ENCODE measurements around the gene MREG. TPM values are rescaled to one million over a fixed set of nuclear protein-coding genes. Genes with fewer than 3 reads are reported as not detected.

Gene MREG
- total RNA-seq, 6 donors from 2014 or later: 15.4 to 22.6 (median 19.4) TPM

DNA sequence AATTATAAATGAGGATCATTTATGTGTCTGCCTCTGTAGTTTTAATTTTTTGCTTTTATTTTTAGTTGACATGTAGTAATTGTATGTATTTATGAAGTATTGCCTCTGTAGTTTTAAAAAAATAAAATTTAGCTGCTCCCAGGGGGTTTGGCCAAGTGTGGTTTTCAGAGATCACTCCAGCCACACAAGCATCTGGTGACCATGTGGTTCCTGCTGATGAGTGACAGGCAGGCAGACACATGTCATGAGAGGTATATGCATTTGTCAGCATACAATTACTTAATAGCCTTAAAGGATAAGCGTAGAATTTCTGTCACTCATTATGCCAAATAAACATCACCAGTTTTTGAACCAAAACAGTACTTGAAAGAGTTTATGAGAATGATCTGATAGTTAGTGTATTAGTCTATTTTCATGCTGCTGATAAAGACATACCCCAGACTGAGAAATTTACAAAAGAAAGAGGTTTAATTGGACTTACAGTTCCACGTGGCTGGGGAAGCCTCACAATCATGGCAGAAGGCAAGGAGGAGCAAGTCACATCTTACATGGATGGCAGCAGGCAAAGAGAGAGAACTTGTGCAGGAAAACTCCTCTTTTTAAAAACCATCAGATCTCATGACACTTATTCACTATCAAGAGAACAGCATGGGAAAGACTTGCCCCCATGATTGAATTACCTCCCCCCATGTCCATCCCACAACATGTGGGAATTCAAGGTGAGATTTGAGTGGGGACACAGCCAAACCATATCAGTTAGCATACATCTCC, 29.6 kb downstream of the MREG start:
- H3K9me3 ChIP-seq: no peaks in the 10 kb centered on the region
- H3K4me1 ChIP-seq: peaks cover 0 to 10% (median 1%) of the 10 kb centered on the region in 4 donors
- WGBS, 2 donors: 67 to 79% methylated on average over 2 of the region's 2 CpGs
- ATAC-seq (ENCODE audit: low FRiP score in 2 of 2) (no peak), DNase-seq (no peak)
- H3K36me3 ChIP-seq: no peaks in the 10 kb centered on the region
- no peak for TF ChIP-seq CTCF (IDR thresholded peaks at IDR 0.05)
- TF ChIP-seq EP300 (IDR thresholded peaks at IDR 0.05): no peak
- TF ChIP-seq POLR2AphosphoS5 (IDR thresholded peaks at IDR 0.05): no peak
- no peak for TF ChIP-seq POLR2A (IDR thresholded peaks at IDR 0.05)
- no peak overlapping the region for H3K4me3 ChIP-seq
- H3K27me3 ChIP-seq: no peaks in the 10 kb centered on the region
- no peak overlapping the region for H3K27ac ChIP-seq

DNA sequence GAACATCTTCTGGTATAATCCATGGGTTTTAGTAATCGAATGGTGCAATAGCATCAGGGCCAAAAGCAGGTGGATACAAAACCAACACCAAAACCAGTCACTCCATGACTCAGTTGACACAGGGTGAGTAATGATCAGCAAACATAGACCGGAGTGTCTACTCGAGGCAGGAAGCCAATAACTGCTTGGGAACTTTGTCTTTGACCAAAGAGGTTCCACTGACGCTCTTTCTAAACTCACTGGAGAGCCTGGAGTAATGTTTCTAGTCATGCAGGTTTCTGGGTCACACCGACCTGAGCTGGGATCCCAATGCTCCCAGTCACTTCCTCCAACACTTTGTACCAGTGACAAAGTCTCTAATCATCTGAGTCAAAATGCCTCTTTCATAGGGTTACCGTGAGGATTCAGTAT, 30.9 kb downstream of the MREG start:
- TF ChIP-seq CTCF (IDR thresholded peaks at IDR 0.05) (no peak), POLR2AphosphoS5 (IDR thresholded peaks at IDR 0.05) (peak; percentile 11 to 29), POLR2A (IDR thresholded peaks at IDR 0.05) (no peak), EP300 (IDR thresholded peaks at IDR 0.05) (peak in 1 of 4 donors; percentile 78)
- Histone ChIP-seq H3K4me1 (peaks cover 0 to 10% (median 1%) of the 10 kb centered on the region in 4 donors), H3K9me3 (no peaks in the 10 kb centered on the region), H3K27me3 (no peaks in the 10 kb centered on the region), H3K27ac (peak overlapping the region in 2 of 4 donors; percentile 7 to 46), H3K4me3 (no peak overlapping the region), H3K36me3 (no peaks in the 10 kb centered on the region)
- DNase-seq: peak in 1 of 2 donors; percentile 79
- 66 to 69% methylated on average over 6 of the region's 6 CpGs for WGBS, 2 donors
- peak in 1 of 2 donors; percentile 90 for ATAC-seq (ENCODE audit: low FRiP score in 2 of 2)

GRCh38 chr2:215981115-215981514, 32.2 kb downstream of the MREG start:
- no peaks in the 10 kb centered on the region for H3K9me3 ChIP-seq
- H3K4me3 ChIP-seq: no peak overlapping the region
- 80 to 85% methylated on average over 7 of the region's 7 CpGs for WGBS, 2 donors
- TF ChIP-seq POLR2AphosphoS5 (IDR thresholded peaks at IDR 0.05): no peak
- TF ChIP-seq CTCF (IDR thresholded peaks at IDR 0.05): no peak
- no peak for TF ChIP-seq EP300 (IDR thresholded peaks at IDR 0.05)
- no peak for TF ChIP-seq POLR2A (IDR thresholded peaks at IDR 0.05)
- ATAC-seq (ENCODE audit: low FRiP score in 2 of 2) (no peak), DNase-seq (no peak)
- no peaks in the 10 kb centered on the region for H3K36me3 ChIP-seq
- no peaks in the 10 kb centered on the region for H3K27me3 ChIP-seq
- H3K4me1 ChIP-seq: peaks cover 0 to 10% (median 1%) of the 10 kb centered on the region in 4 donors
- H3K27ac ChIP-seq: no peak overlapping the region

DNA sequence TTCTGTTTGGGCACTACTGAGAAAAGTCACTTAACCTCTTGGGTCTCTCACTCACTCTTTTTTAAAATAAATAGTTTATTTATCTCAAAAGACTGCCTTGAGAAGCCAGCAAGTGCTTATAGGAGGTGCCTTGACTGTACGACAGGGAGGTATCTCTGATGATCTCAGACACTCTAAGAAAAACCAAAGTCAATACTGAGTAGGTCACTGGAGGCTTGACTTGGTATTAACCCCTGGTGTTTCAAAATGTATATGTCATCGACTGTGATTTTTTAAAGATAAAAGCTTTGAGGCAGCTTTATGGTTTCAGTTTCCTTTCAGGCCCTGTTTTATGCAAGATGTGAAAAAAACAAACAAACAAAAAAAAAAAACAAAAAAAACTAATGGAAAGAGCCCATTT, 33.7 kb downstream of the MREG start:
- no peak for ATAC-seq (ENCODE audit: low FRiP score in 2 of 2)
- no peaks in the 10 kb centered on the region for H3K36me3 ChIP-seq
- no peak overlapping the region for H3K4me3 ChIP-seq
- H3K4me1 ChIP-seq: peaks cover 0 to 10% (median 1%) of the 10 kb centered on the region in 4 donors
- WGBS, 2 donors: 58 to 69% methylated on average over 2 of the region's 2 CpGs
- TF ChIP-seq POLR2A (IDR thresholded peaks at IDR 0.05) (no peak), EP300 (IDR thresholded peaks at IDR 0.05) (no peak), CTCF (IDR thresholded peaks at IDR 0.05) (no peak), POLR2AphosphoS5 (IDR thresholded peaks at IDR 0.05) (no peak)
- H3K9me3 ChIP-seq: no peaks in the 10 kb centered on the region
- no peak overlapping the region for H3K27ac ChIP-seq
- no peak for DNase-seq
- H3K27me3 ChIP-seq: no peaks in the 10 kb centered on the region
